EH (cell line): ENCODE measurements around the gene DCST1.
A peak's percentile ranks its signal among the peaks of the same experiment; 100 is the strongest.
"Not testable (repeated sequence)": the region's sequence is repeated elsewhere in the genome, so short reads cannot be mapped to it uniquely, and the experiment has no call there.

ENCODE experiments used
- DNase-seq: peaks from one replicate; pipeline ENCODE4 v3.0.0-alpha.2; 2015; ENCODE audit warnings: low read depth

Gene DCST1

GRCh38 chr1:155033524-155033923 lies at the start of gene DCST1, which contains the start of gene DCST2:
TSS of gene DCST1 (plus strand) at chr1:155033824. CDS start at chr1:155034037, 213 bp downstream.
TSS of gene DCST2 (minus strand) at chr1:155033781. CDS start at chr1:155033701, 80 bp downstream.
- no peak for DNase-seq

- DNase-seq: not testable (repeated sequence)
These were observed 46.9 kb upstream of the DCST1 start for GRCh38 chr1:154986736-154987135.

GRCh38 chr1:154987326-154987725 lies 46.3 kb upstream of the DCST1 start:
- DNase-seq: no peak

GRCh38 chr1:154988058-154988954 lies 45.3 kb upstream of the DCST1 start:
- no peak for DNase-seq

GRCh38 chr1:154989195-154989860 lies 44.3 kb upstream of the DCST1 start:
- DNase-seq: no peak

- DNase-seq: no peak
These were observed 43.3 kb upstream of the DCST1 start for GRCh38 chr1:154990276-154990675.

- peak; percentile 52 for DNase-seq
These were observed 40.7 kb upstream of the DCST1 start for GRCh38 chr1:154992721-154993571.

- DNase-seq: no peak
These were observed 39.9 kb upstream of the DCST1 start, which contains the start of gene LENEP for GRCh38 chr1:154993572-154994268. TSS of gene LENEP (plus strand) at chr1:154993586. CDS start at chr1:154993608, 22 bp downstream.

GRCh38 chr1:154994269-154994587 lies 39.4 kb upstream of the DCST1 start:
- no peak for DNase-seq

- DNase-seq: no peak
These were observed 39.0 kb upstream of the DCST1 start for GRCh38 chr1:154994591-154994990.

- peak; percentile 86 for DNase-seq
These were observed 38.2 kb upstream of the DCST1 start for GRCh38 chr1:154995301-154995983.

- no peak for DNase-seq
These were observed 36.5 kb upstream of the DCST1 start for GRCh38 chr1:154996966-154997701.

GRCh38 chr1:154998201-154998780 lies 35.3 kb upstream of the DCST1 start:
- no peak for DNase-seq

GRCh38 chr1:154998818-154999570 lies 34.6 kb upstream of the DCST1 start:
- peak; percentile 74 for DNase-seq

- DNase-seq: no peak
These were observed 33.8 kb upstream of the DCST1 start for GRCh38 chr1:154999571-155000410.

GRCh38 chr1:155000411-155000725 lies 33.3 kb upstream of the DCST1 start:
- no peak for DNase-seq

GRCh38 chr1:155000726-155001424 lies 32.7 kb upstream of the DCST1 start:
- peak; percentile 83 for DNase-seq

GRCh38 chr1:155001425-155001674 lies 32.3 kb upstream of the DCST1 start:
- DNase-seq: no peak
